ENCODE measurements around the gene DHRS1. TPM values are rescaled to one million over a fixed set of nuclear protein-coding genes. Genes with fewer than 3 reads are reported as not detected.
A peak's percentile ranks its signal among the peaks of the same experiment; 100 is the strongest.

Gene DHRS1
- total and polyA plus RNA-seq, 9 of the 15 experiments (the other 6 are each of a cell fraction or from before 2014, with no cell fraction given) = 7.3 to 33.6 (median 13.3) TPM

GRCh38 chr14:24271134-24271833 lies 28.3 kb downstream of the DHRS1 start, which contains the start of gene RABGGTA (continued):
- TF ChIP-seq HES1 (IDR thresholded peaks at IDR 0.05; ENCODE audit: low read depth) (no peak), SAFB2 (IDR thresholded peaks at IDR 0.05; ENCODE audit: borderline replicate concordance, low read depth, low read length, severe bottlenecking) (no peak), ZNF133 (CRISPR knock-in tag; IDR thresholded peaks at IDR 0.05) (no peak), ASH1L (IDR thresholded peaks at IDR 0.05; ENCODE audit: borderline replicate concordance, low read depth, partially characterized antibody) (no peak), CHD1 (IDR thresholded peaks at IDR 0.05; ENCODE audit: low read length) (peak; percentile 92), HIVEP1 (CRISPR knock-in tag; IDR thresholded peaks at IDR 0.05) (no peak), PCBP1 (IDR thresholded peaks at IDR 0.05; ENCODE audit: low read depth, low read length, poor library complexity, severe bottlenecking) (peak; percentile 84), ATF7 (IDR thresholded peaks at IDR 0.05) (peak; percentile 77), POLR2G (IDR thresholded peaks at IDR 0.05; ENCODE audit: low read depth, low read length) (peak; percentile 94), ZNF740 (CRISPR knock-in tag; IDR thresholded peaks at IDR 0.05) (no peak), ZNF740 (tag; IDR thresholded peaks at IDR 0.05) (no peak), HNRNPUL1 (IDR thresholded peaks at IDR 0.05; ENCODE audit: low read length) (no peak), CBX2 (IDR thresholded peaks at IDR 0.05; ENCODE audit: insufficient read depth, low read length, poor library complexity, severe bottlenecking) (no peak), NONO (IDR thresholded peaks at IDR 0.05; ENCODE audit: low read depth in 2 of 2, low read length in 1 of 2) (peak in 1 of 2 experiments; percentile 76; a peak in 3 of 4 replicates), ZNF184 (CRISPR knock-in tag; IDR thresholded peaks at IDR 0.05) (no peak), CEBPZ (IDR thresholded peaks at IDR 0.05; ENCODE audit: borderline replicate concordance, low read depth, low read length) (no peak), RBM39 (optimal IDR thresholded peaks at IDR 0.05; ENCODE audit: low read depth, low read length) (no peak), RBM17 (IDR thresholded peaks at IDR 0.05; ENCODE audit: borderline replicate concordance, low read depth, low read length) (no peak), POLR2H (tag; IDR thresholded peaks at IDR 0.05; ENCODE audit: low read depth) (no peak; the same call in none of the 2 replicates), HBP1 (CRISPR knock-in tag; IDR thresholded peaks at IDR 0.05) (no peak), TRIM24 (IDR thresholded peaks at IDR 0.05) (no peak), HLTF (IDR thresholded peaks at IDR 0.05) (no peak), ZNF41 (CRISPR knock-in tag; conservative IDR thresholded peaks at IDR 0.05) (no peak)

Measured in K562 (cell line).